ENCODE data around the gene CACNB4. TPM values are rescaled to one million over a fixed set of nuclear protein-coding genes. Genes with fewer than 3 reads are reported as not detected.

Gene CACNB4
- polyA plus RNA-seq, 1 donor from 2014 or later, result 29.0 TPM

GRCh38 chr2:151952691-151953456 lies 146.0 kb downstream of the CACNB4 start:
- Histone ChIP-seq H3K27ac (ENCODE audit: low read length) (no peak overlapping the region), H3K9ac (ENCODE audit: low read length) (no peak overlapping the region), H3K9me2 (ENCODE audit: insufficient read depth, low read length) (no peaks in the 10 kb centered on the region), H3K79me2 (replicated peaks; ENCODE audit: insufficient read depth, low read length) (no peaks in the 10 kb centered on the region), H3F3A (ENCODE audit: insufficient read depth, low read length, poor library complexity, severe bottlenecking) (no peaks in the 10 kb centered on the region), H3K36me3 (ENCODE audit: insufficient read depth, low read length) (no peaks in the 10 kb centered on the region), H3K9me3 (ENCODE audit: low read length) (no peaks in the 10 kb centered on the region), H3K27me3 (ENCODE audit: insufficient read depth, low read depth, low read length) (peaks cover 5% of the 10 kb centered on the region), H3K4me3 (ENCODE audit: low read length) (no peak overlapping the region), H4K20me1 (ENCODE audit: insufficient read depth) (no peaks in the 10 kb centered on the region), H2AFZ (ENCODE audit: low read depth, low read length) (no peak overlapping the region), H3K4me2 (ENCODE audit: low read length) (no peak overlapping the region)
- TF ChIP-seq RAD21 (conservative IDR thresholded peaks at IDR 0.05), result no peak
- no peak for TF ChIP-seq SMC3 (conservative IDR thresholded peaks at IDR 0.05; ENCODE audit: poor library complexity)
- no peak for TF ChIP-seq EP300 (conservative IDR thresholded peaks at IDR 0.05; ENCODE audit: poor library complexity, severe bottlenecking)
- TF ChIP-seq POLR2AphosphoS5 (IDR thresholded peaks at IDR 0.05), result no peak
- no peak for TF ChIP-seq TAF1 (IDR thresholded peaks at IDR 0.05; ENCODE audit: low read depth)
- no peak for TF ChIP-seq MXI1 (conservative IDR thresholded peaks at IDR 0.05; ENCODE audit: poor library complexity, severe bottlenecking)
- TF ChIP-seq REST (IDR thresholded peaks at IDR 0.05; ENCODE audit: borderline replicate concordance), result peak; percentile 47

DNA sequence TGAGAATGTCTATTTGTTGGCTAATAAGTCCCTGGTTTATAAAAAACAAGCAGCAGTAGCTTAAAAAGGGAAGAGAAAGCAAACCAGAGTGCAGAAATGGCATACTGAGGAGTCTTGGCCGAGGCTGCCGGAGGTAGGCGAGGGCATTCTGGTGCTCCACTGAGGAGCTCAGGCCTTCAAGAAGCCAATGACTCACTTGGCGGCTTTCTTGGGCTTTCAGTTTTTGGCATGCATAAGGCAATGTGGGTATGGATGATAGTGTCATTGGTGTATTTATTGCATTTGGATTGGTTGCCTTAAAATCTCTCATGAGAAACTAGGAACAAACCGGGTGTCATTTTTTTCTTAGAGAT lies 151.1 kb downstream of the CACNB4 start:
- Histone ChIP-seq H3K4me3 (ENCODE audit: low read length) (no peak overlapping the region), H3K27me3 (ENCODE audit: insufficient read depth, low read depth, low read length) (peaks cover 5% of the 10 kb centered on the region), H2AFZ (ENCODE audit: low read depth, low read length) (no peak overlapping the region), H4K20me1 (ENCODE audit: insufficient read depth) (no peaks in the 10 kb centered on the region), H3K27ac (ENCODE audit: low read length) (no peak overlapping the region), H3F3A (ENCODE audit: insufficient read depth, low read length, poor library complexity, severe bottlenecking) (no peaks in the 10 kb centered on the region), H3K4me2 (ENCODE audit: low read length) (no peak overlapping the region), H3K9me3 (ENCODE audit: low read length) (no peaks in the 10 kb centered on the region), H3K9ac (ENCODE audit: low read length) (no peak overlapping the region), H3K9me2 (ENCODE audit: insufficient read depth, low read length) (no peaks in the 10 kb centered on the region), H3K36me3 (ENCODE audit: insufficient read depth, low read length) (no peaks in the 10 kb centered on the region), H3K79me2 (replicated peaks; ENCODE audit: insufficient read depth, low read length) (no peaks in the 10 kb centered on the region)
- TF ChIP-seq RAD21 (conservative IDR thresholded peaks at IDR 0.05) (no peak), MXI1 (conservative IDR thresholded peaks at IDR 0.05; ENCODE audit: poor library complexity, severe bottlenecking) (no peak)

GRCh38 chr2:151946899-151947812 lies 151.7 kb downstream of the CACNB4 start:
- H3K4me3 ChIP-seq (ENCODE audit: low read length), result no peak overlapping the region
- H3K9me2 ChIP-seq (ENCODE audit: insufficient read depth, low read length), result no peaks in the 10 kb centered on the region
- H3K36me3 ChIP-seq (ENCODE audit: insufficient read depth, low read length), result no peaks in the 10 kb centered on the region
- H3K9me3 ChIP-seq (ENCODE audit: low read length), result no peaks in the 10 kb centered on the region
- H3K9ac ChIP-seq (ENCODE audit: low read length), result no peak overlapping the region
- H3K79me2 ChIP-seq (replicated peaks; ENCODE audit: insufficient read depth, low read length), result no peaks in the 10 kb centered on the region
- no peak overlapping the region for H2AFZ ChIP-seq (ENCODE audit: low read depth, low read length)
- H3K4me2 ChIP-seq (ENCODE audit: low read length), result no peak overlapping the region
- H3K27ac ChIP-seq (ENCODE audit: low read length), result no peak overlapping the region
- H3F3A ChIP-seq (ENCODE audit: insufficient read depth, low read length, poor library complexity, severe bottlenecking), result no peaks in the 10 kb centered on the region
- TF ChIP-seq MXI1 (conservative IDR thresholded peaks at IDR 0.05; ENCODE audit: poor library complexity, severe bottlenecking) (no peak), EP300 (conservative IDR thresholded peaks at IDR 0.05; ENCODE audit: poor library complexity, severe bottlenecking) (no peak), RAD21 (conservative IDR thresholded peaks at IDR 0.05) (no peak)
- TF ChIP-seq, protein P1, sequence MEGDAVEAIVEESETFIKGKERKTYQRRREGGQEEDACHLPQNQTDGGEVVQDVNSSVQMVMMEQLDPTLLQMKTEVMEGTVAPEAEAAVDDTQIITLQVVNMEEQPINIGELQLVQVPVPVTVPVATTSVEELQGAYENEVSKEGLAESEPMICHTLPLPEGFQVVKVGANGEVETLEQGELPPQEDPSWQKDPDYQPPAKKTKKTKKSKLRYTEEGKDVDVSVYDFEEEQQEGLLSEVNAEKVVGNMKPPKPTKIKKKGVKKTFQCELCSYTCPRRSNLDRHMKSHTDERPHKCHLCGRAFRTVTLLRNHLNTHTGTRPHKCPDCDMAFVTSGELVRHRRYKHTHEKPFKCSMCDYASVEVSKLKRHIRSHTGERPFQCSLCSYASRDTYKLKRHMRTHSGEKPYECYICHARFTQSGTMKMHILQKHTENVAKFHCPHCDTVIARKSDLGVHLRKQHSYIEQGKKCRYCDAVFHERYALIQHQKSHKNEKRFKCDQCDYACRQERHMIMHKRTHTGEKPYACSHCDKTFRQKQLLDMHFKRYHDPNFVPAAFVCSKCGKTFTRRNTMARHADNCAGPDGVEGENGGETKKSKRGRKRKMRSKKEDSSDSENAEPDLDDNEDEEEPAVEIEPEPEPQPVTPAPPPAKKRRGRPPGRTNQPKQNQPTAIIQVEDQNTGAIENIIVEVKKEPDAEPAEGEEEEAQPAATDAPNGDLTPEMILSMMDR (IDR thresholded peaks at IDR 0.05; ENCODE audit: poor library complexity, severe bottlenecking), result peak; percentile 40
- H3K27me3 ChIP-seq (ENCODE audit: insufficient read depth, low read depth, low read length), result peaks cover 5% of the 10 kb centered on the region
- H4K20me1 ChIP-seq (ENCODE audit: insufficient read depth), result no peaks in the 10 kb centered on the region
